GM18861 (cell line): Measurements from ENCODE around the gene KRT33B.
"Not testable (repeated sequence)": the region's sequence is repeated elsewhere in the genome, so short reads cannot be mapped to it uniquely, and the experiment has no call there.

Experiments used
- ATAC-seq: cut with Tn5 transposase; IDR thresholded peaks from one replicate; pipeline ENCODE4 v1.9.1; 2021; ENCODE audit not compliant: unreplicated experiment

The KRT33B gene

GRCh38 chr17:41394254-41394996 is 24.8 kb upstream of the KRT33B start:
- ATAC-seq: no peak

GRCh38 chr17:41393826-41394225 is 24.2 kb upstream of the KRT33B start:
- no peak for ATAC-seq

GRCh38 chr17:41393294-41393693 is 23.7 kb upstream of the KRT33B start:
- no peak for ATAC-seq

DNA sequence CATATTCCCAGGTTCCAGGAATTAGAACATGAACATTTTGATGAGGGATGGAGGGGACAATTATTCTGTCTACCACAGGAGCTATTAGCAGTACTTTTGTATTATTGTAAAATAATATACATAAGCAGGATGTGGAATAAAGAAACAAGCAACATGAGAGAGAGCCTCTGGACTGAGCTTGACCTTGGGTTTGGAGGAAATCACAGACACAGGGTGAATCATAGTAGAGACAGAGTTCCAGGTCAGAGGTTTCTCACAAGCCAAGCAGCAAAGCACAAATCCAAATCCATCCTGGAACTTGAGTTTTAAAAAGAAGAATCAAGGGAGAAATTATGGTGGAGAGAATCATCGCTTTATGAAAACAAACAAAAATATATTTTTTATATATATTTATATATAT is 22.7 kb upstream of the KRT33B start:
- ATAC-seq: no peak

DNA sequence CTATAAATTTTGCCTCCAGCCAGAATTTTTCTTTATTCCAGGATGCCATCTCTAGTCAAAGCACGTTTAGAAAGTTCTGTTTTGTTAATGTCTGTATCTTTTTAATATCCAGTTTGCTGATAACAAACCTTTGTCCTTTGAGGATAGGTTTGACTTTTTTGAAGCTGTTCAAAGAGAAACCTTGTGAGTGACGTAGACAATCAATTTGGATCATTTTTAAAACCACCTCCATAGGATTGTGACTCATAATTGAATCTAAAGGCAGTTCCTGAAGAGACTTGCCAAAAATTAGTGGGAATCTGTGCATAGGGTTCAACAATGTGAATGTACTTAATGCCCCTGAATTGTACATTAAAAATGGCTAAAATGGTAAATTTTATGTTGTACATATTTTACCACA is 21.9 kb upstream of the KRT33B start:
- no peak for ATAC-seq

- ATAC-seq: no peak
These were observed 20.9 kb upstream of the KRT33B start for GRCh38 chr17:41390411-41390938.

DNA sequence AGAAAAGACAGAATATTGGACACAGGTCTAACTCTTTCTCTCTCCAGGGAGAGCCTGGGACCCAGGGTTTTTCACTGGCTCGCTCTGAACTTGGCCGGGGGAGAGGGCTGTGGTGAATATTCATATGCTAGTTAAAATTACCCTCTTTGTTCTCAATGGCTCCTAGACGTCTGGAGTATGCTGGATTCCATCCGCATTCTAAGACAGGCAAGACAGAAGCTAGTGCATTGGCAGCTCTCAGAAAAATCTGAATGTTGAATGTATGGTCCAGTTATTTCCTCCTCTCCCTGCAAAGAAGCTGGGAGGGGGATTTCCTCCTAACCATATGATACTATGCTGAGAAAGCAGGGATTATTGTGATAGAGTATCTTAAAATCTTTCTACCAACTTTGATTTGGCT is 18.1 kb upstream of the KRT33B start:
- no peak for ATAC-seq

DNA sequence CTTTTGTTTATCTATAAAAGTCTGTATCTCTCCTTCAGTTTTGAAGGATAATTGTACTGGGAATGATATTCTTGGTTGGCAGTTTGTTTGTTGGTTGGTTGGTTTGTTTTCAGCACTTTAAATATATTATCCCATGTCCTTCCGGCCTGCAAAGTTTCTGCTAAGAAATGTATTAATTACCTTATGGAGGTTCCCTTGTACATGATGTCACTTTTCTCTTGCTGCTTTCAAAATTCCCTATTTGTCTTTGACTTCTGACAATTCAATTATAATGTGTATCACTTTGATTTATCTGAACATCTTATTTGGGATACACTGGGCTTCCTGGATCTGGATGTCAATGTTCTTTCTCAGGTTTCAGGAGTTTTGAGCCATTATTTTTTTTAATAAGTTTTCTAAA is 16.6 kb upstream of the KRT33B start:
- ATAC-seq: no peak

DNA sequence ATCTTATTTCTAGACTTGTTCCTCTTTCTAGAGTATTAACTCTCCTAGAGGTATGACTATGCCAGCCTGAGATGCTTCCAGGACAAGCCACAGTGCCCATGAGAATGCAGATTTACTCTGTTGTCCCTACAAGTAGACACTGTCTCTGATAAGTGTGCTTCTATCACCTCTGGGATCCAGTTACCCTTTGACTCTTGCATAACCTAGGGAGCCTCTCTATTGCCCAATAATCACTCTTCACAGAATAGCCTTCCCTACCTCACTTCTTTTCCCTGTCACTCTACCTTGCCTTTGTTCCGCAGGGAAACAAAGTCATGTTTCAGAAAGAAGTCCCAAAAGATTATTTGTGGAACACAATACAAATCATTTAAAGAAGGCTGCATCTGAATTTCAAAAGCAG is 14.1 kb upstream of the KRT33B start:
- ATAC-seq: no peak

DNA sequence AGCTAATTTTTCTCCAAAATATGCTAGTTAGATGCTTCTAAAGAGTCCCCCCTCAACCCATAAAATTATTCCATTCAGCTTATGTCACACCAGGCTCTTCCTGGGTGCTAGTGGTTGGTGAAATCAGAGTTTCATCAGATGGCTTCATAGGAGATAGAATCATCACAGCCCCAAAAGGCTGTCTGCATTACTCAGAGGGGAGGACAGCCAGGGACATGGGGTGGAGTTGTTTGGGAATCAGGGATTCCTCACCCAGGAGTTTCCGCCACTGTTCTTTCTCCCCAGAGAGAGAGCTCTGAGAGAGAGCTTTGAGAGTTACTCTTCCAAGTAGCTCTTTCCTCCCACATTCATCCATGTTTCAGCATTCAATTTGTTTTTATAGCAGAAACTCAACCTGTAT is 12.8 kb upstream of the KRT33B start:
- ATAC-seq: no peak

- ATAC-seq: not testable (repeated sequence)
These were observed 12.3 kb upstream of the KRT33B start, which contains the start of gene KRT34 for GRCh38 chr17:41381943-41382342. Gene KRT34, minus strand, starts transcription at chr17:41382306. Its CDS starts 60 bp downstream, at chr17:41382246.

- ATAC-seq: not testable (repeated sequence)
These were observed 10.5 kb upstream of the KRT33B start for GRCh38 chr17:41380091-41380490.

- ATAC-seq: no peak
These were observed 7.9 kb upstream of the KRT33B start for GRCh38 chr17:41377546-41377945.

DNA sequence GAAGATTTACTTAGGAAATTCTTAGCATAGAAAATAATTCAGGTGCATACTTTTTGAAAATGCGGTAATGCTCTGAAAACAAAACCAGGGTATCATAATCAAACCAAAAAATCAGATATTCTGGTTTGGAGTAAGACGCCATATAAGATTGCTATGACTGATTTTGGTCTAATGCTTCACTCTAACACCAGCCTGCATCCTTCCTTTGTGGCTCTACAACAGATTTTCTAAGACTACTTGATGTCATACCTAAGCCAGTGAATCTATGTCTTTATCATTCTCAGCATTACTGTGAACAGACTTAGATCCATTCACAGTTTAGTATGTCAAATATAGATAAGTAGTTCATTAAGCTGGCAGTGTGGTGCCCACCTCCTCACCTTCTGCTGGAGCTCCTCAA is 590 bp downstream of the KRT33B start:
- ATAC-seq: no peak

- no peak for ATAC-seq
These were observed 2.1 kb downstream of the KRT33B start for GRCh38 chr17:41367426-41368075.

DNA sequence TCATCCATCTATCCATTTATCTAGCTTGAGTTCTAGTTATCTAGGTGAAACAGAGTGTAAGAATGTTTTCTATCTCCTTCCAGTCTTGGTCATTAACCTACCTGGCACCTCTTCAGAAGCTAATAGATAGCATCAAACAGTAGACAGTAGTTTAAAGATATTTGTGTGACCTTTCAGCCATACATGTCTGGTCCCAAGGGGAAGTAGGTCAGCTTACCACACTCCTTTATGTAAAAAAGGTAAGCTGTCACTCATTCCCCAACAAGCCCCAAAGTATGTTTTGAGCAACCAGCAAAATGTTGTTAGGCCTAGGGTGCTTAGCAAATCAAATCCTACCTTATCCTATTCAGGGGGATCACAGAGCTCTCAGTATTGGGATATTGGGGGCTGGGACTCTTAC is 3.5 kb downstream of the KRT33B start:
- ATAC-seq: no peak

DNA sequence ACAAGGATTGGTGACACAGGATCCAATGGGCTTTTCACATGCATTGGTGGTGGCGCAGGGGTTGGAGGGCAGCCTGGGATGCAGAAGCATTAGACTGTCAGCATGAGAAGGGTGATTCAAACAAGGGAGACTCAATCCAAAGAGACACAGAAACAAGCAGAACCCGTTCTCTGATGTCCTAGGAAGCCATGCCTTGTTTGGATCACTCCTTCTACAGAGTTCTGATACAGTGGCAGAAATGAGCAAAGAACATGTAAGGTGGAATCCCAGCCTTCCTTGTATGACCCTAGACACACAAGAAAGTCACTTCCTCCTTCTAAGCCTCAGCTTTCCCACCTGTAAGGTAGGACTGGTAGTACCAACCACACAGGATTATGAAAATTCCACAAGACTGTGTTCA is 5.7 kb downstream of the KRT33B start:
- ATAC-seq: no peak

GRCh38 chr17:41360296-41360995 is 9.2 kb downstream of the KRT33B start:
- no peak for ATAC-seq

DNA sequence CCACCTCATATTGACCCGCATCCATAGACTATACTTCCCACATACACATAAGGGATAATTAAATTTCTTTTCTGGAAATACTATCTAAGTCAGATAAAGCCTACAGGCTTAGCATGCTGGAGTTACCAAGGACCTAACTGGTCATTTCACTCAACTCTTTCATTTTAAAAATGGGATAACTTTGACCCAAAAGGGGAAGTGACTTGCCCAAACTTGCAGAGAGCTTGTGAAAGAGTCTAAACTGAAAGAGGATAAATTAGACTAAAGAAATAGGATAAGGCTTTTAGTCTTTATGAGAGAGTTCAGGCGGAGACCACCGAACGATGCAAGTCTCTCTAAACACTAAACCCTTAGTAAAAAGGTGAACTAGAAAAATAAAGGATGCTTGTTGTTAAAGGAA is 15.1 kb downstream of the KRT33B start:
- no peak for ATAC-seq

- ATAC-seq: no peak
These were observed 16.8 kb downstream of the KRT33B start for GRCh38 chr17:41352597-41353366.

- no peak for ATAC-seq
These were observed 18.4 kb downstream of the KRT33B start for GRCh38 chr17:41351177-41351576.
